HepG2 (cell line): Measurements from ENCODE around the gene CBX5. TPM values are rescaled to one million over a fixed set of nuclear protein-coding genes. Genes with fewer than 3 reads are reported as not detected.

Experiments used
- ATAC-seq: fragments of 200-7000 bp; cut with Tn5 transposase; 3 replicates; pipeline ENCODE4 v1.9.1; 2020; ENCODE audit warnings: mild to moderate bottlenecking, moderate library complexity
- BruUV-seq: library from RNA; stranded (reverse); fragments of 400-500 nt; replicated peaks from 2 replicates; lab custom pipeline; 2021; lab: Mats Ljungman, UMichigan
- CTCF ChIA-PET: fragments of 300-600 bp; formaldehyde crosslinking; extraction: SDS; loops from one replicate; lab custom pipeline; 2021; ENCODE audit warnings: low total read pairs, inconsistent platforms, low intra/inter-chr PET ratio; lab: Yijun Ruan, JAX
- POLR2A ChIA-PET: fragments of 350-600 bp; sonication (Branson Sonifier 250); formaldehyde crosslinking; loops from one replicate; lab custom pipeline; 2020; ENCODE audit warnings: antibody characterized with exemption, inconsistent platforms; lab: Yijun Ruan, JAX
- DNase-seq: peaks from one replicate; pipeline ENCODE4 v3.0.0-alpha.2; 2015; ENCODE audit warnings: low spot score
- FAIRE-seq: peaks from 3 replicates; lab custom pipeline; 2011; peaks lifted over from hg19 to GRCh38; lab: Jason Lieb, UNC
- H2AFZ ChIP-seq: one replicate; pipeline ENCODE4 v1.6.1; 2011; ENCODE audit warnings: low read length, inconsistent platforms
- H3K27ac ChIP-seq: fragments of 300-600 bp; 3 replicates; pipeline ENCODE4 v1.8.0; 2011; ENCODE audit warnings: mixed run types, mild to moderate bottlenecking, mixed read lengths, low read length, inconsistent platforms; ENCODE audit not compliant: insufficient read depth; ENCODE audit errors: extremely low read length
- H3K27me3 ChIP-seq, 2 experiments: fragments of 200-600 bp in 1 of 2; 2 replicates in 1 of 2; 3 replicates in 1 of 2; pipeline versions ENCODE4 v1.6.0 to v1.8.0; 2011; ENCODE audit warnings: low read length in 2 of 2, mild to moderate bottlenecking in 2 of 2, moderate library complexity in 2 of 2, inconsistent platforms in 1 of 2; ENCODE audit not compliant: insufficient read depth in 2 of 2, control insufficient read depth in 1 of 2
- H3K36me3 ChIP-seq, 2 experiments: fragments of 200-600 bp in 1 of 2; replicated peaks in 1 of 2; 2 replicates in 1 of 2; 3 replicates in 1 of 2; pipeline versions ENCODE4 v1.5.1 to v1.8.0; 2011; ENCODE audit warnings: low read length in 2 of 2, inconsistent platforms in 1 of 2; ENCODE audit not compliant: insufficient read depth in 2 of 2, control insufficient read depth in 1 of 2
- H3K4me1 ChIP-seq: 2 replicates; pipeline ENCODE4 v1.5.1; 2012; ENCODE audit warnings: low read length, inconsistent platforms; ENCODE audit not compliant: insufficient read depth
- H3K4me2 ChIP-seq: 2 replicates; pipeline ENCODE4 v1.6.0; 2011; ENCODE audit warnings: low read depth, low read length, inconsistent platforms
- H3K4me3 ChIP-seq, 3 experiments: fragments of 200-600 bp in 1 of 3; sonication (generic), shearing (Covaris generic) in 1 of 3; replicated peaks in 1 of 3; 2 replicates each; pipeline ENCODE4 v1.5.1; 2011 to 2016; ENCODE audit warnings: low read length in 3 of 3, inconsistent platforms in 2 of 3, low read depth in 2 of 3, mild to moderate bottlenecking in 2 of 3, control low read depth in 1 of 3, mixed read lengths in 1 of 3; ENCODE audit not compliant: insufficient read depth in 1 of 3
- H3K79me2 ChIP-seq: one replicate; pipeline ENCODE4 v1.6.1; 2011; ENCODE audit warnings: low read length, inconsistent platforms; ENCODE audit not compliant: insufficient read depth
- H3K9ac ChIP-seq: 2 replicates; pipeline ENCODE4 v1.6.0; 2011; ENCODE audit warnings: mild to moderate bottlenecking, low read depth, low read length, inconsistent platforms; ENCODE audit not compliant: insufficient read depth
- H3K9me3 ChIP-seq: 2 replicates; pipeline ENCODE4 v1.5.1; 2012; ENCODE audit warnings: mild to moderate bottlenecking, low read length
- H4K20me1 ChIP-seq: 2 replicates; pipeline ENCODE4 v1.6.0; 2011; ENCODE audit warnings: inconsistent platforms, mild to moderate bottlenecking, low read length, moderate library complexity; ENCODE audit not compliant: insufficient read depth
- AHR ChIP-seq: IDR thresholded peaks from 2 replicates; pipeline ENCODE4 v1.6.1; 2018; ENCODE audit warnings: missing genetic modification reagents, missing compliant biosample characterization
- BORCS8-MEF2B ChIP-seq: sonication (generic); formaldehyde crosslinking; IDR thresholded peaks from 2 replicates; pipeline ENCODE4 v1.8.0; 2022; ENCODE audit warnings: mild to moderate bottlenecking, missing genetic modification reagents
- CCDC6 ChIP-seq: sonication (generic); formaldehyde crosslinking; IDR thresholded peaks from 2 replicates; pipeline ENCODE4 v1.8.1; 2022; ENCODE audit warnings: mild to moderate bottlenecking, missing genetic modification reagents, moderate library complexity
- FUBP1 ChIP-seq: sonication (generic); formaldehyde crosslinking; IDR thresholded peaks from 2 replicates; pipeline ENCODE4 v1.5.1; 2020; ENCODE audit warnings: missing genetic modification reagents, mild to moderate bottlenecking, borderline replicate concordance
- GATA4 ChIP-seq: sonication (generic); IDR thresholded peaks from 2 replicates; pipeline ENCODE4 v1.6.1; 2016; ENCODE audit warnings: antibody characterized with exemption, low read depth, borderline replicate concordance
- ISL2 ChIP-seq: sonication (generic); formaldehyde crosslinking; IDR thresholded peaks from 2 replicates; pipeline ENCODE4 v1.5.0; 2020; ENCODE audit warnings: missing genetic modification reagents
- PAF1 ChIP-seq: IDR thresholded peaks from 2 replicates; pipeline ENCODE4 v1.6.1; 2016; ENCODE audit warnings: missing genetic modification reagents, missing compliant biosample characterization
- RBM22 ChIP-seq: fragments of 200-400 bp; formaldehyde crosslinking; optimal IDR thresholded peaks from 2 replicates; pipeline ENCODE3; 2017; ENCODE audit warnings: mild to moderate bottlenecking, low read length, moderate library complexity
- SIN3A ChIP-seq: IDR thresholded peaks from 2 replicates; pipeline ENCODE4 v1.6.1; 2011; ENCODE audit warnings: low read depth, mild to moderate bottlenecking, control low read depth, low read length, borderline replicate concordance
- SSRP1 ChIP-seq: IDR thresholded peaks from 2 replicates; pipeline ENCODE4 v1.6.1; 2016; ENCODE audit warnings: control low read depth
- USF2 ChIP-seq, 2 experiments: sonication (generic) in 1 of 2; formaldehyde crosslinking in 1 of 2; IDR thresholded peaks; 2 replicates each; pipeline versions ENCODE4 v1.5.1 to v1.6.1; 2011 to 2020; ENCODE audit warnings: borderline replicate concordance in 1 of 2, low read depth in 1 of 2, low read length in 1 of 2, mild to moderate bottlenecking in 1 of 2, missing genetic modification reagents in 1 of 2, moderate library complexity in 1 of 2
- ZBTB7A ChIP-seq: sonication (generic); formaldehyde crosslinking; IDR thresholded peaks from 2 replicates; pipeline ENCODE4 v1.8.0; 2022; ENCODE audit warnings: mild to moderate bottlenecking, missing genetic modification reagents
- ZC3H4 ChIP-seq: sonication (generic); formaldehyde crosslinking; IDR thresholded peaks from 2 replicates; pipeline ENCODE4 v1.4.0; 2020; ENCODE audit warnings: missing genetic modification reagents, borderline replicate concordance
- ZFAT ChIP-seq: sonication (generic); formaldehyde crosslinking; conservative IDR thresholded peaks from 2 replicates; pipeline ENCODE4 v1.8.1; 2023; ENCODE audit warnings: missing genetic modification reagents, inconsistent platforms
- ZFYVE20 ChIP-seq: sonication (generic); formaldehyde crosslinking; IDR thresholded peaks from 2 replicates; pipeline ENCODE4 v1.8.0; 2023; ENCODE audit warnings: low read depth, mild to moderate bottlenecking, moderate library complexity, missing genetic modification reagents, borderline replicate concordance
- ZNF749 ChIP-seq: sonication (generic); formaldehyde crosslinking; IDR thresholded peaks from 2 replicates; pipeline ENCODE4 v1.8.0; 2022; ENCODE audit warnings: mild to moderate bottlenecking, missing genetic modification reagents, moderate library complexity, borderline replicate concordance
- WGBS: methylation state at CpG from one replicate; pipeline ENCODE4 v1.1.6; 2017; ENCODE audit warnings: low lambda C conversion rate; 5-methylcytosine and 5-hydroxymethylcytosine counted together
- in situ Hi-C: cut with HindIII; loops from 2 replicates; pipeline ENCODE4 v1.10.0; 2017; ENCODE audit warnings: low pct_unique_long_range_greater_than_20kb; ENCODE audit not compliant: extremely low pct_ligation_motif_present
- intact Hi-C: fragments of 100-400 bp; cut with micrococcal nuclease; formaldehyde crosslinking; loops from one replicate; pipeline ENCODE4 v1.10.0; 2022; ENCODE audit not compliant: unreplicated experiment
- polyA plus RNA-seq, 8 experiments: library from polyadenylated mRNA; depleted of rRNA in 3 of 8; stranded (reverse) in 7 of 8; unstranded in 1 of 8; fragments of >200 nt; fragmentation: Illumina TruSeq in 4 of 8; extraction: Trizol in 4 of 8; gene quantifications; 2 replicates each; pipeline versions ENCODE4 v1.2.1 to v1.2.3, GENCODE V29; 2011 to 2016; ENCODE audit warnings: low read depth in 4 of 8, missing spikeins in 1 of 8, mixed read lengths in 1 of 8; ENCODE audit not compliant: insufficient read depth in 1 of 8
- total RNA-seq, 5 experiments: library from RNA; depleted of rRNA; stranded (reverse); fragments of >200 nt; fragmentation: Illumina TruSeq; extraction: Trizol; gene quantifications; 2 replicates each; pipeline ENCODE4 v1.2.3, GENCODE V29; 2016; ENCODE audit warnings: low read depth in 1 of 5

The CBX5 gene
- total and polyA plus RNA-seq, 2 of the 13 experiments (the other 11 are each of a cell fraction or from before 2014, with no cell fraction given) = 16.0 to 22.2 TPM

- Histone ChIP-seq H3K36me3 (peaks cover 15 to 48% of the 10 kb centered on the region in 2 experiments), H3K4me2 (no peak overlapping the region), H3K9ac (no peak overlapping the region), H3K9me3 (no peaks in the 10 kb centered on the region), H3K4me1 (peaks cover 43% of the 10 kb centered on the region), H3K4me3 (no peak overlapping the region), H3K27me3 (no peaks in the 10 kb centered on the region), H4K20me1 (peaks cover 58% of the 10 kb centered on the region), H3K79me2 (peaks cover 21% of the 10 kb centered on the region), H3K27ac (peak overlapping the region; percentile 13), H2AFZ (no peak overlapping the region)
- FAIRE-seq = no peak
- ChIA-PET POLR2A (interaction anchor here (0.8 to 14.6 kb wide), 13 partner anchors 8 to 71 kb away, joined by 3 to 176 read pairs (median 8); partner anchors contain the start of genes CBX5, COPZ1, HNRNPA1 and NFE2), CTCF (no interaction called here)
- BruUV-seq = no TSS peak
- intact Hi-C loops = no loop called here
- no peak for ATAC-seq
- in situ Hi-C loops = no loop called here
- DNase-seq = no peak
- WGBS = 76% methylated on average over 8 of the region's 8 CpGs
- TF ChIP-seq ISL2 = no peak
- TF ChIP-seq ZBTB7A (CRISPR knock-in tag) = no peak
- TF ChIP-seq ZFAT (CRISPR knock-in tag) = no peak
- 0 out of 2 replicates have a peak, but pooled peaks have one; percentile 48 for TF ChIP-seq BORCS8-MEF2B
- TF ChIP-seq FUBP1 (CRISPR knock-in tag) = peak; percentile 32; the same call in 1 of the 2 replicates
- TF ChIP-seq GATA4 = no peak
- TF ChIP-seq ZNF749 = peak; percentile 47; the same call in 1 of the 2 replicates
- TF ChIP-seq ZC3H4 = peak; percentile 81; the same call in 1 of the 2 replicates
- no peak for TF ChIP-seq AHR (CRISPR knock-in tag)
- peak; percentile 98; the same call in 1 of the 2 replicates for TF ChIP-seq SSRP1 (CRISPR knock-in tag)
- peak; percentile 93 for TF ChIP-seq PAF1 (CRISPR knock-in tag)
- TF ChIP-seq CCDC6 (CRISPR knock-in tag) = 0 out of 2 replicates have a peak, but pooled peaks have one; percentile 17
- TF ChIP-seq USF2 (IDR thresholded peaks at IDR 0.05; ENCODE audit: low read depth, low read length) = no peak
- TF ChIP-seq USF2 (CRISPR knock-in tag; IDR thresholded peaks at IDR 0.05; ENCODE audit: borderline replicate concordance) = no peak
- TF ChIP-seq RBM22 = peak; percentile 100
- peak; percentile 67; the same call in 1 of the 2 replicates for TF ChIP-seq SIN3A
- no peak for TF ChIP-seq ZFYVE20 (CRISPR knock-in tag)
Observed at GRCh38 chr12:54287261-54288157, 7.6 kb upstream of the CBX5 start.
